Stimulated activated CD8-positive, alpha-beta memory T cell treated with anti-CD3 and anti-CD28 coated beads, Interleukin-7, amount 100 ng/mL, for 48 hours (primary cell): ENCODE results near the gene ATAD3A.
"Not testable (repeated sequence)": the region's sequence is repeated elsewhere in the genome, so short reads cannot be mapped to it uniquely, and the experiment has no call there.

Experiments
- DNase-seq, 2 donors: peaks; one replicate each; pipeline ENCODE4 v3.0.0-alpha.2; 2020; ENCODE audit warnings: low read depth in 1 of 2; ENCODE audit errors: extremely low read depth in 1 of 2

The ATAD3A gene

GRCh38 chr1:1552263-1552639 lies 40.3 kb downstream of the ATAD3A start:
- no peak for DNase-seq

- DNase-seq: no peak
Observed at GRCh38 chr1:1553821-1554494, 42.0 kb downstream of the ATAD3A start.

- no peak for DNase-seq
Observed at GRCh38 chr1:1554550-1554925, 42.6 kb downstream of the ATAD3A start.

GRCh38 chr1:1554926-1555915 lies 43.3 kb downstream of the ATAD3A start:
- no peak for DNase-seq

DNA sequence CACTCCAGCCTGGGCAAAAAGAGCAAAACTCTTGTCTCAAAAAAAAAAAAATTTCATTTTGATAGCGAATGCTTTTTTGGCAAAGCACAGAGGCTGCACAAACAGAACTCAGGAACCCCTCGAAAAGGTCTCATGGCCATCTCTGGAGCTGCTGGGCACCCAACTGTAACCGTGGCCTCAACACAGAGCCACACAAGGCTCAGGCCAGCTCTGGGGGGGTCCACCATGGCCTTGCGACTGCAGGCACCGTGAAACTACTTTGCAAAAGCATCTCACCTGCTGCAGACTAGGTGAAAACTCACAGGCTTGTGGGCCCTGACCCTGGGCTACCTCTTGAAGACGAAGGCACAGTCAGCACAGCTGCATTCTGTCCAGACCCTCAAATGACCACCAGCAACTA lies 44.5 kb downstream of the ATAD3A start:
- DNase-seq: no peak

DNA sequence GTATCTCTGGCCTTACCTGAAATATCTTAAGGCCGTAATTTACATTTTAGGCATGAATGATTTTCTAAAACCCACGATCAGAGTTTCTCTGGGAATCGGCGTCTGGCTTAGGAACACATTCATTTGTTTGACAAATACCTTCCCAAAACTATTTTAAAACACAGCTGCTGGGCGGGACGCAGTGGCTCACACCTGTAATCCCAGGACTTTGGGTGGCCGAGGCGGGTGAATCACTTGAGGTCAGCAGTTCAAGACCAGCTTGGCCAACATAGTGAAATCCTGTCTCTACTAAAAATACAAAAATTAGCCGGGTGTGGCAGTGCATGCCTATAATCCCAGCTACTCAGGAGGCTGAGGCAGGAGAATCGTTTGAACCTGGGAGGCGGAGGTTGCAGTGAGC lies 45.0 kb downstream of the ATAD3A start:
- DNase-seq: not testable (repeated sequence)

DNA sequence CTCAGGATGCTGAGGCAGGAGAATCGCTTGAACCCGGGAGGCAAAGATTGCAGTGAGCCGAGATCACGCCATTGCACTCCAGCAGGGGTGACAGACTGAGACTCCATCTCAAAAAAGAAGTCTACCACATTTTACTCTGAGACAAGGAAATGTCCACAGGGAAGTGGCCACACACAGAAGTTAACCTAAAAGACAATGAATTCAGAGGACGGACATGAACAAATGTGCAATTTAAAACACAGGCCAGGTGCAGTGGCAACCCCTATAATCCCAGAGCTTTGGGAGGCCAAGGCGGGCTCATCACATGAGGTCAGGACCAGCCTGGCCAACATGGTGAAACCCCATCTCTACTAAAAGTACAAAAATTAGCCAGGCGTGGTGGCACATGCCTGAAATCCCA lies 45.7 kb downstream of the ATAD3A start:
- DNase-seq: not testable (repeated sequence)

- no peak for DNase-seq
Observed at GRCh38 chr1:1558591-1558990, 46.6 kb downstream of the ATAD3A start.

DNA sequence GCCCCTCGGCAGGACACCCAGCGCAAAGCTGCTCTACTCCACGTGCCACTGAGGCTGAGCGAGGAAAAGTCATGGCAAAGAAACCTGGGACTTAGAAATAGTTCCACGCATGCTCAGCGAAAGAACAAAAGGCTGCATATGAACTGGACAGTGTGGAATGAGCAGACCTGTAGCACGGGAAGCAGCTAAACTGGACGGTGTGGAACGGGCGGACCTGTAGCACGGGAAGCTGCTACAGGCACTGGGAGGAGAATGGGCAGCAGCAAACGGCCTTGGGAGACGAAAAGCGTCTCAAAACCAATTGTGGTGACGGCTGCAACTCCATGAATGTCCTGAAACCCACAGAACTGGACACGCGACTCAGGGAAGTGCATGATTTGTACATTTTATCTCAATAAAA lies 47.1 kb downstream of the ATAD3A start:
- DNase-seq: no peak

DNA sequence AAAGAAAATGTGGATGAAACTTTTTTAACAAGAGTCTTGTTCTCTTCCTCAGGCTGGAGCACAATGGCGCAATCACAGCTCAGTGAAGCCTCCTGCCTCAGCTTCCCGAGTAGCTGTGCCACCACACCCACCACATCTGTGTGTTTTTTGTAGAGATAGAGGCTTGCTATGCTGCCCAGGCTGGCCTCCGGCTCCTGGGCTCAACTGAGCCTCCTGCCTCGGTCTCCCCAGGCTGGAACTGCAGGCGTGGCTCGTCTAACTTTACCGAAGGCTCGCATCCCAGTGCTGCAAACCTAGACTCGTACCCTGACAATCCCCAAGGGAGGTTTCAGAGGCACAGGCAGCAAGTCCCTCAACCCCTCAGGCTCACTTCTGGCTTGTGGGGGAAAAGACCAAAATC lies 48.2 kb downstream of the ATAD3A start:
- no peak for DNase-seq

- DNase-seq: no peak
Observed at GRCh38 chr1:1561801-1562470, 50.0 kb downstream of the ATAD3A start.

GRCh38 chr1:1562556-1563195 lies 50.7 kb downstream of the ATAD3A start:
- no peak for DNase-seq

DNA sequence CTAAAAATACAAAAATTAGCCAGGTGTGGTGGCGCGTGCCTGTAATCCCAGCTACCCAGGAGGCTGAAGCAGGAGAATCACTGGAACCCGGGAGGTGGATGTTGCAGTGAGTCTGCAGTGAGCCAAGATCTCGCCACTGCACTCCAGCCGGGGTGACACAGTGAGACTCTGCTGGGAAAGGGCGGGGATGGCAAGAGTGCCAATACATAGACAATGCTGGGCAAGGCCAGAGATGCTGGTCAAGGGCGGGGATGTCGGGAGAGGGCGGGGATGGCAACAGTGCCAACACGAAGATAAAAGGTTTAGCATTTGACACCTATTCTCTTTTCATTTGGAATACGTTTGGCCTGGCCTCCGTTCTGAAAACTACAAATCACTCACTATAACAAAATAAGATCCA lies 51.7 kb downstream of the ATAD3A start:
- no peak for DNase-seq

DNA sequence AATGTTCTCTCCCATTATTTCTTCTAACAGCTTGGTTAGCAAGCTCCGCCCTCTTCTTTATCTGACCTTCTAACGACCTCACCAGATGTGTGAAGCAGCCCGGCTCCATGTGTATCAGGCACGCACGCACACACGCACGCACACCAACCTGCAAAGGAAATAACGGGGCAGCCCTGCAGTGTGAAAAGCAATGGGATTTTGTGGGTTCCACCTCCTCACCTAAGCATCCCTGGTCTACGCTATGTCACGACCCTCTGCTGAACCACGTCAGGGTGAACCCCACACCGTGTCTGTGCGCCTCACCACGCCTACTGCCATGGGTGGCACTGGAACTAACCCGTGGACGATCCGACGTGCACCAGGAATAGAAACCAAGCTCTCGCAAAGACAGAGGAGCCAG lies 52.3 kb downstream of the ATAD3A start:
- DNase-seq: no peak

- no peak for DNase-seq
Observed at GRCh38 chr1:1565340-1565739, 53.4 kb downstream of the ATAD3A start.

DNA sequence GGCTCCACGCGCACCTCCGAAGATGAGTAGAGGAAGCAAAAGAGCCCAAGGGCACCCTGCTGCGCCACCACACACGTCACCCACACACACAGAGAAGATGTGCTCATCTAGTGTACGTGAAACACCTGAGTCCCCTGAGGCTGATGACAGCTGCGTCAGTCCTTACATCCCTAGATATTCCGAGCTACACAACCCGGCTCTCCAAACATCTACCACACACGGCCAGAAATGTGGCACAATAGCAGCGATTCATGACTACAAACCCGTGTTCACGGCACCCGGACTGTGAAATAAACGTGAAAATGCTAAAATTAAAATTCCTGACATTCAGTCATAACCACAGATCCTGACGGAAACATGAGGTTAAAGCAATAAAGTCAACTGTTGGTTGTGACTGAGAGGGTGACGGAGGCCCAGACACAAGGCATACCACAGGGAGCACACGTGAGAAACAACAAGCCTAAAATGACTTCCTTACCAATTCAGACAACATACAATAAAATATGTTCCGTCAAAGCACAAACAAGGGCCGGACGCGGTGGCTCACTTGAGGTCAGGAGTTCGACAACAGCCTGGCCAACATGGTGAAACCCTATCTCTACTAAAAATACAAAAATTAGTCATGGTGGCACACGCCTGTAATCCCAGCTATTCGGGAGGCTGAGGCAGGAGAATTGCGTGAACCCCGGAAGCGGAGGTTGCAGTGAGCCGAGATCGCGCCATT lies 55.4 kb downstream of the ATAD3A start:
- DNase-seq: no peak

DNA sequence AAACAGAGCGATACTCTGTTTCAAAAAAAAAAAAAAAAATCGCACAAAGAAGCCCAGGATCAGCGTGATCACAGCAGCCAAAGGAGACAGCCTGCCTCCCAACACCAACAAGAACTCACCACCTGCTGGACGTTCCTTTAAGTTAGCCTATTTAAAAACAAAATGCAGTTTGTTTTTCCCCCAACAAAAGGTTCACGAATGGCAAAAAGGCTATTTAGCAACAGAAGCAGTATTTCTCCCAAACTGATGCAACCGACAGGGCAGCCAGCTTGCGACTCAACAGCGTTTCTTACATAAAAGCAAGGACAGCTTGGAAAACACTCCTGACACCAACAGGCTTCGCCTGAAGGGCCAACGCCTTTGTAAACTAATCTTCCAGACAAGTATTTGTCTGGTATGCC lies 55.9 kb downstream of the ATAD3A start:
- DNase-seq: no peak

- no peak for DNase-seq
Observed at GRCh38 chr1:1569341-1569740, 57.4 kb downstream of the ATAD3A start.

- peak; percentile 24 to 60 for DNase-seq
Observed at GRCh38 chr1:1573843-1574720, 62.1 kb downstream of the ATAD3A start.
